HG03095 (cell line): ENCODE measurements around the gene OGDH.

Experiments
- ATAC-seq: cut with Tn5 transposase; IDR thresholded peaks from one replicate; pipeline ENCODE4 v1.9.1; 2021; ENCODE audit warnings: moderate library complexity; ENCODE audit not compliant: unreplicated experiment

OGDH gene

GRCh38 chr7:44637788-44638594 lies 31.6 kb downstream of the OGDH start:
- peak; percentile 45 for ATAC-seq

DNA sequence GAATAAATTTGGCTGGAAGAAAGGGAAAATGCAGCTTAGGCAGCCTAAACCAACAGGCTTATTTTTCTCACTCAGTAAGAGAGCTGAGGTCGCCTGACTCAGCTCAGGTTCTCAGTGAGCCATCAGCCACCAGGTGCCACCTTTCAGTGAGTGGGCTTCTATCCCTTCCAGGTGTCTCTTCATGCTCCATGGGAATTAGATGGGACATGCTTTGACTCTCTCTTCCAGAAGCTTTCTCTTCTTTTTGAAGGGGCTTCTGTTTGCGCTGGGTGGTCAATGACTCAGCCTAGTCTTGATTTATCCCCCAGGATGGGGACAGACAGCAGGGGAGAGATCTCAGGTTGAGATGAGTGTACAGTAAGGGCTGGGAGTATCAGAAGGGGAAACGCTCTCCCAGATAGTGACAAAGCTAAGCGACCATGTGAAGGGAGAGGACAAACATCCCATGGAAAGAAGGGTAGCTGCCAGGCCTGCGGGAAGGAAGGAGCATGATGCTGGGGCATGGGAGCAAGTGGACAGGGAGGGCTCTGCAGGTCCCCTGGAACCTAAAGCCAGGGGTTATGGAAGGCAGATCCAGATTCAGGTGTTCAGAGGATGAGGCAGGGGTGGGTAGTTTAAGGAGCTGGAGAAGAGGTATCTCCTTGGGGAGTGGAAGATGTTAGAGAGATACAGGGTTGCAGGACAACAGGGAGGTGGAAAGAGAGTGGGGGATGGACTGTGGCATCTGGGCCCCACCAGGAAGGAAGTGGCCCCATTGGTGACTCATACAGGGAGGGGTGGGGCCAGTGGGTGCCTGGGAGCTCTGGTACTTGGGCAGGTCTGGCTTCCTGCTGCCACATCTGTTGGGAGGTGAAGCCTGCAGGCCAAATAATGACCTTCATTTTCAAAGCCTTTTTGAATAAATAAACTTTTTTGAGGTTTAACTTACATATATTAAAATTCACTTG lies 32.5 kb downstream of the OGDH start:
- ATAC-seq: peak; percentile 73

- no peak for ATAC-seq
These were observed 33.4 kb downstream of the OGDH start for GRCh38 chr7:44639671-44640321.

DNA sequence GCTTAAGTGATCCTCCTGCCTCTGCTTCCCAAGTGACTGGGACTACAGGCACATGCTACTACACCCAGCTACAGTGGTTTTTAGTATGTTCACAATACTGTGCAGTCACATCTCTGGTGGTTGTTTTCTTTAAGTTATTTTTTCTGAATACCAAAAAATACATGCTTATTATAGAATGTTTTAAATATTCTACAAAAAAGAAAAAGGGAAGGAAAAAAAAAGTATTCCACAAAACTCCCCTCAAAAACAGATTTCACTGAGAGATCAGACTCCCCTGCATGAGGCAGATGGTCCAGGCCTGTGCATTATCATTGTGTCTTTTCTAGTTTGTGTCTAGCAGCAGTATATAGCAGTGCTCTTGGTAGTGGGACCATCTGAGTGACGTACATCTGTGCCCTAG lies 36.8 kb downstream of the OGDH start:
- ATAC-seq: no peak

GRCh38 chr7:44645254-44645653 lies 38.8 kb downstream of the OGDH start:
- ATAC-seq: no peak

- no peak for ATAC-seq
These were observed 39.3 kb downstream of the OGDH start for GRCh38 chr7:44645696-44646095.

- ATAC-seq: no peak
These were observed 39.9 kb downstream of the OGDH start for GRCh38 chr7:44646176-44646920.

GRCh38 chr7:44646921-44647636 lies 40.7 kb downstream of the OGDH start:
- ATAC-seq: no peak

GRCh38 chr7:44647981-44648714 lies 41.7 kb downstream of the OGDH start:
- no peak for ATAC-seq

- ATAC-seq: no peak
These were observed 43.8 kb downstream of the OGDH start for GRCh38 chr7:44650242-44650641.

DNA sequence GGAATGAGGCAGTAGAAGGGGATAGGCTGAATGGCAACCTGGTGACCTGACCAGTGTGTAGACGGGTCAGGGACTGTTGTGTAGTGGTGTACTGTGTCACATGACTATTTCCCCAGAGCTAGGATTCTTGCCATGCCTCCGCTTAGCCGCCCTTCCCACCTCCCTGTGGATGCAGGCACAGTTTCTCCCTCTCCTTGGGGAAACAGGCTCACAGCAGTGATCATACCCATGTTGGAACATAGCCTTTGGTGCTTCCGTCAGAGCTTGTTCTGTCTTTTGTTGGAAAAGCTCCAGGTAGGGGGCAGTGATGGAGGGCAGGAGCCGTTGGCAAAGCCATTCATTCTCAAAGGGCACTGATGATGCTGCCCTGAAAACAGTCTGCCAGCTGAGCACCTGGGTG lies 44.3 kb downstream of the OGDH start:
- ATAC-seq: no peak

- ATAC-seq: no peak
These were observed 46.1 kb downstream of the OGDH start for GRCh38 chr7:44652535-44652934.

GRCh38 chr7:44654255-44654796 lies 47.9 kb downstream of the OGDH start:
- no peak for ATAC-seq

DNA sequence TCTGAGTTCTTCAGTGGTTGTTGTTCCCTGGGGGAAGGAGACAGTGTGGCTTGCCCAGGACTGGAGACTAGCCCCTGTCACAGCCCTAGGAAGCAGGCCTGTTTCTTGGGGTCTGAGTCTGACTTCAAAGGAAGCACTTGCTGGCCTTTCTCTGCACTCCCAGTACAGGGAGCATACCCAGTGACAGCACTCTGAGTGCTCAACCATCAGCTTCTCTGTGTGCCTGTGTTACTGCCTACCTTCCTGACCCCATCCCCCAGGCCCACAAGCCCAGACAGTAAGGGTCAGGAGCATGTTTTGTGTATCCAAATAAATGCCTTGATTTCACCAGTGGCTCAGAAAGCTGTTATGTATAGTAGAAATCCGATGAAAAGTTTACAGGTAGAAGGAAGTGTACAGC lies 48.9 kb downstream of the OGDH start:
- no peak for ATAC-seq

- ATAC-seq: no peak
These were observed 52.6 kb downstream of the OGDH start for GRCh38 chr7:44658979-44659378.

GRCh38 chr7:44661233-44661632 lies 54.8 kb downstream of the OGDH start:
- no peak for ATAC-seq

DNA sequence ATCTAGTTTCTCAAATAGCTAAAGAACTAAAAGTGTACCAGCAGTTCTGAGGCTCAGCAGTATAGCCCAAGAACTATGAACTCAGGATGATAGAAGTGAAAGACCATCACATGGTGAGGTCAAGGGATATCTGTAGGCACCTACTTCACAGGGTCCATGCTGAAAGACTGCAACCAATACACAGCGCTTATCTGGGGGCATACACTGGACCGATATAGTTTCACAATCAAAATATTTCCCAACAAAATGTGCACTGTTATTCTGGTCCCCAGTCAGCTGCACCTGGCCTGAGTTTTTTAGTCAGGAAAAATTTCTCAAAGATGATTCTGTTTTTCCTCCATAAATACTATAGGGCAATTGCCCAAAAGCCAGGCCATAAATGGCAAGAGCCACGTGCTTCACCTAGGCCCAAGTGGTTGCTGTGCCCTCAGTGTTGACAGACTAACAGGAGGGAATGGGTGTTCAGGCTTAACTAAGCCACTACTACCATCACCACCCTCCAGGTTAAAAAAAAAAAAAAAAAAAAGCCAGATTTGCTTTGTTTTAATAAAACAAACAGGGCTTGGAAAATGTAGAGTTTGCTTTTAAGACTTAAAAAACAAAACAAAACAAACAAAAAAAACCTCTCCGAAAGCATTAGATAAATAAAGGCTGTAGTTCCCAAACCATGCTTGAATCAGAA lies 58.5 kb downstream of the OGDH start:
- ATAC-seq: no peak

- ATAC-seq: no peak
These were observed 59.2 kb downstream of the OGDH start for GRCh38 chr7:44665531-44666213.
